Jurkat, Clone E6-1 (cell line): ENCODE measurements around the gene FAM222B.

ENCODE experiments used
- DNase-seq: peaks from one replicate; pipeline ENCODE4 v3.0.0-alpha.2; 2011; ENCODE audit warnings: low read depth, low spot score
- H3K4me3 ChIP-seq: 2 replicates; pipeline ENCODE4 v1.5.1; 2011; ENCODE audit warnings: mild to moderate bottlenecking, low read length, control low read depth, moderate library complexity

Gene FAM222B

DNA sequence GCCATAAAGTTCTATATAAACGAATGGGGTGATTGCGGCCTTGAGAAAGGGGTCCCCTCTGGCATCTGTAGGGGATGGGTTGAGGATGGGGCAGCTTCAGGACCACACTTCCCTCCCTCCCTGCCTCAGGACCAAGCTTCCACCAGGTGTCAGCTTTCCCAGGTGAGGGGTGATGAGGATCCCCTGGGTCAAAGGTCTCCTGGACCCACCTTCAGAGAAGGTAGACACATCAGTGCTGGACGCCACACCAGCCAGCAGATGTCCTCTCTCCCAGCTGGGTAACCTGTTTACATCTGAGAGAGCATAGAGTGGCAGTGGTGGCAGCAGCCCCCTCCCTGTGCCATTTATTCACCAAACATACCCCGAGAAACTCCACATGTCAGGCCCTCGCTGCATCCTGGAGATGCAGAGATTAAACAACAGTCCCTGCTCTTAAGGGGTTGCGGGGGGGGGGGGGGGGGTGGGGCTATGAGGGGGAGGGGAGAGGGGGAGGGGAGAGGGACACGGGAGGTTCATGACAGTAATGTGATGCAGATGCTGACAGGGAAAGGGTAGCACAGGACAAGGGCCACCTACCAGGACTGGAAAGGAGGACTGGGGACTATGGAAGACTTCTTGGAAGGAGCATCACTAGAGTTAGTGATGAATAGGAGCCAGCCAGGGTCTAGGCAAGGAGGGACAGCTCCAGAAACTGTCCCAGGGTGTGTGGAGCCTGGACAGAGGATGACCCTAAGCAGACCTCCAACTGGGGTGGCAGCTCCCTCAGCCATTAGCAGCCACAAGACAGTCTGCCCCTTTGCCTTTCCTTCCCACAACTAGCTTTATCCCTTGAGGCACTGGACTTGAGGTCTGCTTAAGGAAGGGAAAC is 135.9 kb downstream of the FAM222B start:
- H3K4me3 ChIP-seq, result no peak overlapping the region
- DNase-seq, result no peak
